Measurements from ENCODE around the gene ATP9B. TPM values are rescaled to one million over a fixed set of nuclear protein-coding genes. Genes with fewer than 3 reads are reported as not detected.

ATP9B gene, protein sequence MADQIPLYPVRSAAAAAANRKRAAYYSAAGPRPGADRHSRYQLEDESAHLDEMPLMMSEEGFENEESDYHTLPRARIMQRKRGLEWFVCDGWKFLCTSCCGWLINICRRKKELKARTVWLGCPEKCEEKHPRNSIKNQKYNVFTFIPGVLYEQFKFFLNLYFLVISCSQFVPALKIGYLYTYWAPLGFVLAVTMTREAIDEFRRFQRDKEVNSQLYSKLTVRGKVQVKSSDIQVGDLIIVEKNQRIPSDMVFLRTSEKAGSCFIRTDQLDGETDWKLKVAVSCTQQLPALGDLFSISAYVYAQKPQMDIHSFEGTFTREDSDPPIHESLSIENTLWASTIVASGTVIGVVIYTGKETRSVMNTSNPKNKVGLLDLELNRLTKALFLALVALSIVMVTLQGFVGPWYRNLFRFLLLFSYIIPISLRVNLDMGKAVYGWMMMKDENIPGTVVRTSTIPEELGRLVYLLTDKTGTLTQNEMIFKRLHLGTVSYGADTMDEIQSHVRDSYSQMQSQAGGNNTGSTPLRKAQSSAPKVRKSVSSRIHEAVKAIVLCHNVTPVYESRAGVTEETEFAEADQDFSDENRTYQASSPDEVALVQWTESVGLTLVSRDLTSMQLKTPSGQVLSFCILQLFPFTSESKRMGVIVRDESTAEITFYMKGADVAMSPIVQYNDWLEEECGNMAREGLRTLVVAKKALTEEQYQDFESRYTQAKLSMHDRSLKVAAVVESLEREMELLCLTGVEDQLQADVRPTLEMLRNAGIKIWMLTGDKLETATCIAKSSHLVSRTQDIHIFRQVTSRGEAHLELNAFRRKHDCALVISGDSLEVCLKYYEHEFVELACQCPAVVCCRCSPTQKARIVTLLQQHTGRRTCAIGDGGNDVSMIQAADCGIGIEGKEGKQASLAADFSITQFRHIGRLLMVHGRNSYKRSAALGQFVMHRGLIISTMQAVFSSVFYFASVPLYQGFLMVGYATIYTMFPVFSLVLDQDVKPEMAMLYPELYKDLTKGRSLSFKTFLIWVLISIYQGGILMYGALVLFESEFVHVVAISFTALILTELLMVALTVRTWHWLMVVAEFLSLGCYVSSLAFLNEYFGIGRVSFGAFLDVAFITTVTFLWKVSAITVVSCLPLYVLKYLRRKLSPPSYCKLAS
- total RNA-seq: 14.5 to 18.1 TPM (median 15.8 TPM) in 3 replicates
- long read RNA-seq, full-length matches to known transcripts: 25 of 41 reads
- long read RNA-seq, partial matches to known transcripts: 2 of 41 reads
- long read RNA-seq, other reads (novel, unspliced or antisense): 14 of 41 reads

GRCh38 chr18:79068937-79069716 is at the start of gene ATP9B:
Gene ATP9B, plus strand, starts transcription at chr18:79069394. Its CDS starts 17 bp downstream, at chr18:79069411.
- peak within 1 kb of the TSS; percentile 78 for H3K4me3 Mint-ChIP-seq (ENCODE audit: unreplicated experiment)
- H3K27ac Mint-ChIP-seq (ENCODE audit: unreplicated experiment): peak within 1 kb of the TSS; percentile 91
- peak; percentile 48 for TF ChIP-seq CTCF (IDR thresholded peaks at IDR 0.05)
- DNase-seq (ENCODE audit: low spot score): peak; percentile 99
- peaks cover 20% of the 10 kb centered on the region for H3K9me3 Mint-ChIP-seq (ENCODE audit: low read depth)
- H3K36me3 Mint-ChIP-seq (ENCODE audit: low read depth): no peaks in the 10 kb centered on the region
- peaks cover 16% of the 10 kb centered on the region for H3K4me1 Mint-ChIP-seq (ENCODE audit: low read depth)
- H3K27me3 Mint-ChIP-seq (ENCODE audit: low read depth): peaks cover 2% of the 10 kb centered on the region

- no peak overlapping the region for H3K27ac Mint-ChIP-seq (ENCODE audit: unreplicated experiment)
- H3K27me3 Mint-ChIP-seq (ENCODE audit: low read depth): peaks cover 4% of the 10 kb centered on the region
- DNase-seq (ENCODE audit: low spot score): no peak
- no peaks in the 10 kb centered on the region for H3K4me1 Mint-ChIP-seq (ENCODE audit: low read depth)
- peaks cover 5% of the 10 kb centered on the region for H3K9me3 Mint-ChIP-seq (ENCODE audit: low read depth)
- H3K36me3 Mint-ChIP-seq (ENCODE audit: low read depth): no peaks in the 10 kb centered on the region
- no peak for TF ChIP-seq CTCF (IDR thresholded peaks at IDR 0.05)
- no peak overlapping the region for H3K4me3 Mint-ChIP-seq (ENCODE audit: unreplicated experiment)
Observed at GRCh38 chr18:79019881-79020280, 49.3 kb upstream of the ATP9B start.

- no peak for DNase-seq (ENCODE audit: low spot score)
- TF ChIP-seq CTCF (IDR thresholded peaks at IDR 0.05): no peak
- Mint-ChIP-seq H3K9me3 (ENCODE audit: low read depth) (peaks cover 5% of the 10 kb centered on the region), H3K36me3 (ENCODE audit: low read depth) (no peaks in the 10 kb centered on the region), H3K27ac (ENCODE audit: unreplicated experiment) (no peak overlapping the region), H3K4me1 (ENCODE audit: low read depth) (no peaks in the 10 kb centered on the region), H3K4me3 (ENCODE audit: unreplicated experiment) (no peak overlapping the region), H3K27me3 (ENCODE audit: low read depth) (peaks cover 2% of the 10 kb centered on the region)
Observed at GRCh38 chr18:79022603-79023002, 46.6 kb upstream of the ATP9B start.

DNA sequence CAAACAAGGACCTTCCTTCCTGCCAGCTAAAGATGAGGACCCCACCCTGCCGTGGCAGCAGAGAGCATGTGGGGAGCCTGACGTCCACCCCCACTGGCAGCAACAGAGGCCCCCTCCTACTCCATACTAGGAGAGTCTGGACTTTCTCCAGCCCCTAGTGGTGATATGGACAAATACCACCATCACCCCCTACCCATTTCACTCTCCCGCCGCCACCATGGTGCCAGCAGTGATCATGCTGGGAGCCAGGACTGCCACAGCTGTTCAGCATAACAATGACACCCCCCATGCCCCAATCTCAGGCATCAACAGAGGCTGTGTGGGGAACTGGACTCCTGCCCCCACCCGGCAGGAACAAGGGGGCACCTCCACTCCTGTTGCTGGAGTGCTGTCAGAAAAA is 42.7 kb upstream of the ATP9B start:
- Mint-ChIP-seq H3K36me3 (ENCODE audit: low read depth) (no peaks in the 10 kb centered on the region), H3K4me3 (ENCODE audit: unreplicated experiment) (no peak overlapping the region), H3K9me3 (ENCODE audit: low read depth) (peaks cover 24% of the 10 kb centered on the region), H3K27ac (ENCODE audit: unreplicated experiment) (no peak overlapping the region), H3K4me1 (ENCODE audit: low read depth) (no peaks in the 10 kb centered on the region), H3K27me3 (ENCODE audit: low read depth) (peaks cover 2% of the 10 kb centered on the region)
- no peak for TF ChIP-seq CTCF (IDR thresholded peaks at IDR 0.05)
- DNase-seq (ENCODE audit: low spot score): no peak

Data from chondrocyte (in vitro differentiated cells).